HG03039 (cell line): ENCODE results near the gene ZNF221.

Experiments
- ATAC-seq: cut with Tn5 transposase; IDR thresholded peaks from one replicate; pipeline ENCODE4 v1.9.1; 2021; ENCODE audit warnings: mild to moderate bottlenecking, moderate library complexity; ENCODE audit not compliant: unreplicated experiment

ZNF221 gene

GRCh38 chr19:43956827-43957226 lies 5.8 kb downstream of the ZNF221 start:
- ATAC-seq = no peak

GRCh38 chr19:43957891-43958290 lies 6.9 kb downstream of the ZNF221 start:
- no peak for ATAC-seq

DNA sequence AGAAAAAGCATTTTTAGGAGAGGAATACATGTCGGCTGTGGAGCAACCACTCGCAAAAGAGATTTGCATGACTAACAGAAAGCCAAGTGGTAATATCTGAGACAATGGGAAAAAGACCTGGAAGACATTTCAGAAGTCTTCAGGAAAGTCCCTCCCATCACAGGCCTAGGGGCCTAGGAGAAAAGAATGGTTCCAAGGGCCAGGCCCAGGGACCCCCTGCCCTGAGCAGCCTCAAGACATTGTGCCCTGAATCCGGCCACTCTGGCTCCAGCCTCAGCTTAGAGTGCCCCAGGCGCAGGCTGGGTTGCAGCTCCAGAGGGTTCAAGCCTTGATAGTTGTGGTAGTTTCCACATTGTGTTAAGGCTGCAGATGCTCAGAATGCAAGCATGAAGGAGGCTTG lies 9.4 kb downstream of the ZNF221 start:
- no peak for ATAC-seq

DNA sequence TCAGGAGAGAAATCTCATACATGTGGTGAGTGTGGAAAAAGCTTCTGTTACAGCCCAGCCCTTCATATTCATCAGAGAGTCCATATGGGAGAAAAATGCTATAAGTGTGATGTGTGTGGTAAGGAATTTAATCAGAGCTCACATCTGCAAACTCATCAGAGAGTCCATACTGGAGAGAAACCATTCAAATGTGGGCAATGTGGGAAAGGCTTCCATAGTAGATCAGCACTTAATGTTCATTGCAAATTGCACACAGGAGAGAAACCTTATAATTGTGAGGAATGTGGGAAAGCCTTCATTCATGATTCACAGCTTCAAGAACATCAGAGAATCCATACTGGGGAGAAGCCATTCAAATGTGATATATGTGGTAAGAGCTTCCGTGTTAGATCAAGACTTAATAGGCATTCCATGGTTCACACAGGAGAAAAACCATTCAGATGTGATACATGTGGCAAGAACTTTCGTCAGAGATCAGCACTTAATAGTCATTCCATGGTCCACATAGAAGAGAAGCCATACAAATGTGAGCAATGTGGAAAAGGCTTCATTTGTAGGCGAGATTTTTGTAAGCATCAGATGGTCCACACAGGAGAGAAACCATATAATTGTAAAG lies 15.2 kb downstream of the ZNF221 start:
- ATAC-seq = no peak

DNA sequence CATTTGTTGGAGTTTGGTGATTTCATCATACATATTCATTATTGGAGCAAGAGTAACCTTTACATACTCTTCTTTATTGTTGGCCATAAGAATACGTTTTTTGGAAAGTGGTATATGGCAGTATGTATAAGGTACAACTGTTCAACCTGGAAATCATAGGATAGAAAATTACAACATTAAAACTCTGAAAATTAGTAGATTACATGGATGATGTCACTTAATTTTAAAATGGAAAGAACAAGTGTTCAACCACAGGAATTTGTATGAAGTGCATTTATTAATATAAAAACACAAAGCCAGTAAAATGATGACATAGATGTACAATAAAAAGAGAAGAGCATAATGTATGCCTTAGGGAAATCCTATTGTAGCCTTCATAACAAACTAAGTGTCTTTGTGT lies 25.7 kb downstream of the ZNF221 start:
- no peak for ATAC-seq

DNA sequence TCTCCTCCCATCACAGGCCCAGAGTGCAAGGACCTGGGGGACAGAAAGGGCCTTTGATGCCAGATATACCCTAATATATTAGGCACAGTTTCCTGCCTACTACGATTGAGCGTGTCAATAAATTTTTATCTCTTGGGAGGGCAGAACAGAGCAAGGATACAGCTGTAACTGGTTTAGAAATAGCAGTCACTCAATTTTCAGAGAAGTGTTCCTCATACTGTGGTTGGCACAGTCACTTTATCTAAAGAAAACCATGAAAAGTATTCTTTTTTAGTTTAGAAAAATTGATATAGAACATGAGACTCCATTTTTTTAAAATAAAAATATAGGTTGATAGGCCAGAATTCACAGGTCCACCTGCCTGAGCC lies 32.5 kb downstream of the ZNF221 start:
- ATAC-seq = no peak

DNA sequence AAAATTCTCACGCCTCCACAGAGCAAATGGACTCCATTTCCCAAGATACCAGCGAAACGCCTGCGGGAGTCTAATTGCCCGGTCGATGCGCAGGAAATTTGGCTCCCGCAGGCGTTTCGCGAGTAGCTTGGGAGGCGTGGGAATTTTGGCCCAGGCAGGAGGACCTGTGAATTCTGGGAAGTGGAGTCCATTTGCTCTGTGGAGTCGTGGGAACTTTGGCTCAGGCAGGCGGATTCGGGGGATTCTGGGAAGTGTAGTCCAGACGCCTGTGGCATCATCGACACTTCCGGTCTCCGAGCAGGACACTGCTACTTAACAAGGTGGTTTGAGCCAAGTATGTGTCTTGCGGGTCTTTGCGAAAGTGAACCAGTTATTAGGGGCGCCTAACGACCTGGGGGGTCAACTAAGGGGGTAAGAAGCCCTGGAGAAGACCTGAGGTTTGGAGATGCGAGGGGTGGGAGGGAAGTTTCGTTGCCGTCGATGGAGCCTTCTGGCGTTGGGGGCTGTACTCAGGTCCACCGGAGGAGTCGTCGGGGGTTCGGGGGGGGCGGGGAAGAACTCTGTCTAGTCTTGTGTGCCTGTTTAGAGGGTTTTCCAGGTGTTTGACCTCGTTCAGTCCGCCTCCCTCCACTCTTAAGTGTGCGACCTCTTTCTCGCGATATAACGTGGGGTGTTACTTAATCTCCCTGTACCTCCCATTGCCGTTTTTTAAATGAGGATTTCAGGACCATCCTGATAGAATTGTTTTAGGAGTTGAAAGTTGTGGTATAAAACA lies 33.1 kb downstream of the ZNF221 start, which contains the start of gene ZNF155:
Gene ZNF155 (plus strand): TSS at position 277 of the 775 bp plus-strand sequence. CDS start 4,356 bp downstream, outside the sequence.
- ATAC-seq = peak; percentile 93

DNA sequence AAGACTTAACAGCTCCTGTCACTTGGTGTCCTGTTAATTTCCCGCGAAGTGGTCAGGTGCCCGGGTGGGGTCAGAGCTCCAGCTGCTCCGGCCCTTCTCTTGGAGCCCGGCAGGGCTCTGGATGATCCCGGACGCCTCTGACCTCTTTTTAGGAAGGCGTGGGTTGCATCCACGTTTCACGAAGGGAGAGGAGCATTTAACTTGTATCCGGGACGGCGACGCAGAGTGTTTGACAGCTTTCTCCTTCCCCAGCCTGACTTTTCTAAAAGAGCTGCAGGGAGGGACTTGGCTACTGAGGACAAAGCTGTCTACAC lies 33.6 kb downstream of the ZNF221 start:
- ATAC-seq = no peak

- no peak for ATAC-seq
These were observed 46.7 kb downstream of the ZNF221 start for GRCh38 chr19:43997631-43998290.

- ATAC-seq = no peak
These were observed 51.2 kb downstream of the ZNF221 start for GRCh38 chr19:44002212-44002565.

DNA sequence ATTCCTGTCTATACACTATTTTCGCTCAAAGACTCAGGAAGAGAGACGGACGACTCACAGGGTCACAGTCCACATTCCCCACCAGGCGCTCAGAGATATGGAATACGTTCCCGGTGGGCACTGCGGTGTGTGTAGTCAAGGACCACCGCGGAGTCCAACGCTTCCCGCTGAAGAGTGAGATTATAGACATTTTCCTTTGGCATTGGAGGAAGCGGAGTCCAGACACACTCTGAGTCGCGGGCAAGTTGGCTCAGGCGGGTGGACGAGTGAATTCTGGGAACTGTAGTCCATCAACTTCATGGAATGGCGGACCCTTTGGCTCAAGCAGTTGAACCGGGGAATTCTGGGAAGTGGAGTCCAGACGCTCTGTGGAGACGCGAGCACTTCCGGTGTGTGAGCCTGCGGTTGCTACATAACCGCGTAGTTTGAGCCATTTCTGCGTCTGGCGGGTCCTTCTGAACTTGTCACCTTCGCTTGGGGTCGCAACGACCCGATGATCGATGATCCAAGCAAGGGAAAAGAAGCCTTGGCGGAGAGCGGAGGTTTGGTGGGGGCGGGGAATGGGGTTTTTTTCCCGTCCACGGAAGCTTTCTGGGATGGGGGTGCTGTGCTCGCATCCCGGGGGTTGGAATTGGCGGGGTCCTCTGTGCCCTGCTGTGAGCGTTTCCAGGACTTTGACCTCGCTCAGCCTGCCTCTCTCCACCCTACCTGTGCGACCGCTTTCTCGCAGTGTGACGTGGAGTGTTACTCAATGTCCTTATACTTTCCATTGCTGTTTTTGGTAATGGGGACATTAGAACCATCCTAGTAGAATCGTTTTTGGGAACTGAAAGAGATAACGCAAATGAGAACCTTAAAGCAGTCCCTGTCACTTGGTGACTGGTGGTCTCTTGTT lies 51.8 kb downstream of the ZNF221 start, which contains the start of gene ZNF230:
Gene ZNF230 (plus strand): TSS at position 392 of the 895 bp plus-strand sequence. CDS start 4,122 bp downstream, outside the sequence.
- ATAC-seq = peak; percentile 86

DNA sequence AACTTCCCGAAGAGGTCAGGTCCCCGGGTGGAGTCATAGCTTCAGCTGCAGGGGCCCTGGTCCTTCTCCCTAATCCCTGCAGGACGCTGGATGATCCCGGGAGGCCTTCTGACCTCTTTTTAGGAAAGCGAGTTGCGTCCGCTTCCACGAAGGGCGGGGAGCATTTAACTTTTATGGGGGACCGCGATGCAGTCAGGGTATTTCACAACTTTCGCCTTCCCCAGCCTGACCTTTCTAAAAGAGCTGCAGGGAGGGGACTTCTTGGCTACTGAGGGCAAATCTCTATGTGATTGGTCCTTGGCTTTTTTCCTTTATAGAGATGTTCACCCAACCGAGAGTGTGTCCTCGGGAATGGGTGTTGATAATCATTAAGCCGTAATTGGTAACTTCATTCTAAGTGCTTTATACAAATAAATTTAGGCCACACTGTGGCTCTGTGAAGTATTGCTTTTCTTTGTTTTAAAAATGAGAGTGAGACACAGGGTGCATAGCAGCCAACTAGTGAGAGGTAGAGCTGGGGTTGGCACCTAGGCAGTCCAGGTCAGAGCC lies 52.5 kb downstream of the ZNF221 start:
- peak; percentile 24 for ATAC-seq

DNA sequence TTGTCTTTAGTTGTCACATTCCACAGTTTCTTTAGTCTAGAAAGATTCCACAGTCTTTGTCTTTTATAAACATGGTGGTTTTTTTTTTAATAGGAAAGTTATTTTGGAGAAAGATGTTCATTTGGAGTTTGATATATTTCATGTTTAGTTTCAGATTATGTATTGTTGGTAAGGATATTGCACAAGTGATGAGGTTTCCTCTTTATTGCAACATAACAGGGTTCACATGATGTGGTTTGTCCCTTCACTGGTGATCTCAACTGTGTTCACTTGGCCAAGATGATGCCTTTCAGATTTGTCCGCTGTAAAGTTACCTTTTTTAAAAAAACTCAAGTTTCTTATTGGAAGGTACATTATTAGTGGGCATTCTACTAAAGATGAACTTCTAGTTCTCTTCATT lies 54.9 kb downstream of the ZNF221 start:
- no peak for ATAC-seq

- no peak for ATAC-seq
These were observed 56.4 kb downstream of the ZNF221 start for GRCh38 chr19:44007473-44007872.

- ATAC-seq = no peak
These were observed 59.4 kb downstream of the ZNF221 start for GRCh38 chr19:44010468-44010867.
